Uterus (tissue), 2 donors: Measurements from ENCODE around the gene PAFAH1B2.
A peak's percentile ranks its signal among the peaks of the same experiment; 100 is the strongest.
"Not testable (repeated sequence)": the region's sequence is repeated elsewhere in the genome, so short reads cannot be mapped to it uniquely, and the experiment has no call there.

Experiments used
- POLR2A ChIP-seq, 2 donors: fragments of 450-650 bp; IDR thresholded peaks; one replicate each; pipeline ENCODE4 v1.6.1; 2016; ENCODE audit warnings: antibody characterized with exemption in 2 of 2, mild to moderate bottlenecking in 1 of 2, moderate library complexity in 1 of 2
- TF ChIP-seq, protein P1 (sequence below), 4 experiments: fragments of 200-600 bp in 2 of 4; fragments of 450-650 bp in 2 of 4; sonication (generic) in 2 of 4; IDR thresholded peaks; one replicate each; pipeline ENCODE4 v1.5.1; 2016 to 2019; ENCODE audit warnings: antibody characterized with exemption in 4 of 4, mild to moderate bottlenecking in 2 of 4, moderate library complexity in 1 of 4

DNA sequence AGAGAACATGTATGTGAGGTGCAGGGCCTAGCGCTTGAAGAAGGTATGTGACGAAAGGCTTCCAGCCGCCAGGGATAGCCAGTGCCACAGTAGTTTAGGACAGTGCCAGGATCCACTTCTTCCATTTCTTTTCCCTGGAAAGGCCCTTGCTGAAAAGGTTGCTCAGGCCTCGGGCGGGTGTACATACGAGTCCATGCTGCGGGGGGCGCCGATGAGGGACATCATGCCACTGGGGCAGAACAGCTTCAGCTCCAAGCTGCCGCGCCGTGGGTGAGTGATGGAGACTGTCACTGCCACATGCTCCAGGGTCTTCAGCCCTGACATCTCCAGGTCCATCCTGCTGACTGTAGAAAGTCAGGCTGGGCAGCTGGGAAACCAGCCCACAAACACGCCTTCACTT, 64.6 kb downstream of the PAFAH1B2 start:
- TF ChIP-seq, protein P1, sequence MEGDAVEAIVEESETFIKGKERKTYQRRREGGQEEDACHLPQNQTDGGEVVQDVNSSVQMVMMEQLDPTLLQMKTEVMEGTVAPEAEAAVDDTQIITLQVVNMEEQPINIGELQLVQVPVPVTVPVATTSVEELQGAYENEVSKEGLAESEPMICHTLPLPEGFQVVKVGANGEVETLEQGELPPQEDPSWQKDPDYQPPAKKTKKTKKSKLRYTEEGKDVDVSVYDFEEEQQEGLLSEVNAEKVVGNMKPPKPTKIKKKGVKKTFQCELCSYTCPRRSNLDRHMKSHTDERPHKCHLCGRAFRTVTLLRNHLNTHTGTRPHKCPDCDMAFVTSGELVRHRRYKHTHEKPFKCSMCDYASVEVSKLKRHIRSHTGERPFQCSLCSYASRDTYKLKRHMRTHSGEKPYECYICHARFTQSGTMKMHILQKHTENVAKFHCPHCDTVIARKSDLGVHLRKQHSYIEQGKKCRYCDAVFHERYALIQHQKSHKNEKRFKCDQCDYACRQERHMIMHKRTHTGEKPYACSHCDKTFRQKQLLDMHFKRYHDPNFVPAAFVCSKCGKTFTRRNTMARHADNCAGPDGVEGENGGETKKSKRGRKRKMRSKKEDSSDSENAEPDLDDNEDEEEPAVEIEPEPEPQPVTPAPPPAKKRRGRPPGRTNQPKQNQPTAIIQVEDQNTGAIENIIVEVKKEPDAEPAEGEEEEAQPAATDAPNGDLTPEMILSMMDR (IDR thresholded peaks at IDR 0.05): peak in 2 of 4 experiments; percentile 5 to 31
- TF ChIP-seq POLR2A (IDR thresholded peaks at IDR 0.05): not testable (repeated sequence)
